HuH-7 (cell line): ENCODE data around the gene ADM2.

ENCODE experiments used
- DNase-seq: peaks from one replicate; pipeline ENCODE4 v3.0.0; 2011; ENCODE audit warnings: low spot score

Gene ADM2

GRCh38 chr22:50445071-50445879 lies 36.1 kb upstream of the ADM2 start:
- no peak for DNase-seq

GRCh38 chr22:50445880-50446707 lies 35.2 kb upstream of the ADM2 start:
- no peak for DNase-seq

GRCh38 chr22:50446708-50447575 lies 34.4 kb upstream of the ADM2 start:
- DNase-seq: no peak

GRCh38 chr22:50447576-50448551 lies 33.5 kb upstream of the ADM2 start:
- DNase-seq: no peak

GRCh38 chr22:50452649-50453048 lies 28.7 kb upstream of the ADM2 start:
- DNase-seq: no peak

- DNase-seq: no peak
These were observed 26.7 kb upstream of the ADM2 start for GRCh38 chr22:50454556-50455075.

GRCh38 chr22:50455201-50455600 lies 26.1 kb upstream of the ADM2 start:
- DNase-seq: no peak

- DNase-seq: no peak
These were observed 25.3 kb upstream of the ADM2 start for GRCh38 chr22:50456026-50456425.

- no peak for DNase-seq
These were observed 24.7 kb upstream of the ADM2 start for GRCh38 chr22:50456466-50457234.

GRCh38 chr22:50459016-50459415 lies 22.3 kb upstream of the ADM2 start:
- DNase-seq: no peak

- DNase-seq: no peak
These were observed 21.7 kb upstream of the ADM2 start for GRCh38 chr22:50459496-50460140.

- DNase-seq: no peak
These were observed 20.4 kb upstream of the ADM2 start for GRCh38 chr22:50460938-50461337.

GRCh38 chr22:50461536-50461935 lies 19.8 kb upstream of the ADM2 start:
- no peak for DNase-seq

GRCh38 chr22:50461979-50462540 lies 19.3 kb upstream of the ADM2 start:
- DNase-seq: no peak

GRCh38 chr22:50463188-50463900 lies 18.0 kb upstream of the ADM2 start:
- DNase-seq: no peak

- no peak for DNase-seq
These were observed 16.9 kb upstream of the ADM2 start for GRCh38 chr22:50464451-50464850.

GRCh38 chr22:50465066-50465930 lies 16.0 kb upstream of the ADM2 start:
- no peak for DNase-seq

- no peak for DNase-seq
These were observed 14.0 kb upstream of the ADM2 start for GRCh38 chr22:50467341-50467740.
